HG03565 (cell line): ENCODE results near the gene GRIN2B.

Source experiments
- ATAC-seq: cut with Tn5 transposase; IDR thresholded peaks from one replicate; pipeline ENCODE4 v1.9.1; 2021; ENCODE audit warnings: mild to moderate bottlenecking, moderate library complexity; ENCODE audit not compliant: unreplicated experiment

The GRIN2B gene

GRCh38 chr12:13959131-13959723, 22.2 kb downstream of the GRIN2B start:
- no peak for ATAC-seq

DNA sequence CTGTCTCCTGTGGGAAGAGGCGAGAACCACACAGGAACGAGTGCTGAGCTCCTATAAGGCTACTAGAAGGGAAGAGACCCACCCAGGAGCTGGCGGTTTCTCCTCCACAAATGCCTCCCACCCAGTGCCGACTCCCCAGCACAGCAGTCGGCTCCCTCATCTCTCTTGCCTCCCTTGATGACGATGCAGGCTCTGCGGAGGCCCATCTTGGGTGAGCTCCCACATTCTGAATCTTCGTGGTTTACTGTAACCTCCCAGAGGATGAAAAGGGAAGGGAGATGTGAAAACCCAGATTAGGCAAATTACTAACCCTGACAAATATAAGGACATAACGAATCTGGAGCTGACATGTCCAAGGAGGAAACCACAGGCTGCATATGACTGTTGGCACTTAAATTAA, 23.8 kb downstream of the GRIN2B start:
- no peak for ATAC-seq

DNA sequence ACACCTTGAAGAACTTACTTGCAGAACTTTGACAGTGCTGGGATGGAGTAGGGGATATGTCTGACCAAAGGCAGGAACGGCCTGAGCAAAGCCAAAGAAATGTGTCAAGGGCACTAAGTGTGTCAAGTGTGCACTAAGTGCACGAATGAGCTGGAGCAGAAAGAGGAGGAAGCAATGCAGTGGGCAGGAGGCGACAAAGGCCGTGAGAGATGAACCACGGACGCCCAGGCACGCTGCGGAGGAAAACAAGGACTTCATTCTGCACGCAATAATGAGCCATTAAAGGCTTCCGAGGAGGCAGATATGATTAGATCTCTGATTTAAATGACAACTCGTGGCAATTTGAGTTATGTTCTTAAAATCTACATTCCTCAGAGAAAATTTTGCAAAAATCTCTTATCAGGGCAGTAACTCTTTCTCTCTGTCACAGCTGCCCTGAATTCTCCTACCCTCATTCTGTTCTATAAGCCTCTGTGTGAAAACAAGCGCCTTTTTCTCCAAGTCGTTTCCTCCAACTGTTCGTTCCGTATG, 25.3 kb downstream of the GRIN2B start:
- ATAC-seq, result no peak

GRCh38 chr12:13952096-13952495, 29.3 kb downstream of the GRIN2B start:
- ATAC-seq, result no peak

- ATAC-seq, result no peak
Observed at GRCh38 chr12:13950502-13950901, 30.9 kb downstream of the GRIN2B start.

- ATAC-seq, result no peak
Observed at GRCh38 chr12:13948621-13949020, 32.8 kb downstream of the GRIN2B start.

GRCh38 chr12:13947276-13947946, 34.0 kb downstream of the GRIN2B start:
- no peak for ATAC-seq

DNA sequence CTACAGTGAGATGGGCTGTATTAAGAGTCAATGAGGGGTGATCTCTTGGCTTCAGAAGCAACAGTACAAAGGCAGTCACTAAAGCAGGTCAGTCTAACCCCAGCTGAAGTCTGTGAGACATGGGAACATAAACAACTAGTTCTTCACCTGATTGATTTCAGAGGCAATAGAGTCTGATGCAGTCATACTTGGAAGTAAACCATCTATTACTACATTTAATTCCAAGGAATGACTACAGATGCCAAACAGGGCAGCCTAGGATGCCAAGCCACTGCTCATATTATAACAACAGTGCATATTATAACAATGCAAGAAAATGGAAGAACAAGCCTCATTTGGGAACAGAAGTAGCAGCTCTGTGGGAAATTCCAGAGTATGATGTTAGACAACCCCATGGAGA, 35.8 kb downstream of the GRIN2B start:
- ATAC-seq, result no peak

- no peak for ATAC-seq
Observed at GRCh38 chr12:13945236-13945635, 36.2 kb downstream of the GRIN2B start.

GRCh38 chr12:13942826-13943225, 38.6 kb downstream of the GRIN2B start:
- no peak for ATAC-seq

DNA sequence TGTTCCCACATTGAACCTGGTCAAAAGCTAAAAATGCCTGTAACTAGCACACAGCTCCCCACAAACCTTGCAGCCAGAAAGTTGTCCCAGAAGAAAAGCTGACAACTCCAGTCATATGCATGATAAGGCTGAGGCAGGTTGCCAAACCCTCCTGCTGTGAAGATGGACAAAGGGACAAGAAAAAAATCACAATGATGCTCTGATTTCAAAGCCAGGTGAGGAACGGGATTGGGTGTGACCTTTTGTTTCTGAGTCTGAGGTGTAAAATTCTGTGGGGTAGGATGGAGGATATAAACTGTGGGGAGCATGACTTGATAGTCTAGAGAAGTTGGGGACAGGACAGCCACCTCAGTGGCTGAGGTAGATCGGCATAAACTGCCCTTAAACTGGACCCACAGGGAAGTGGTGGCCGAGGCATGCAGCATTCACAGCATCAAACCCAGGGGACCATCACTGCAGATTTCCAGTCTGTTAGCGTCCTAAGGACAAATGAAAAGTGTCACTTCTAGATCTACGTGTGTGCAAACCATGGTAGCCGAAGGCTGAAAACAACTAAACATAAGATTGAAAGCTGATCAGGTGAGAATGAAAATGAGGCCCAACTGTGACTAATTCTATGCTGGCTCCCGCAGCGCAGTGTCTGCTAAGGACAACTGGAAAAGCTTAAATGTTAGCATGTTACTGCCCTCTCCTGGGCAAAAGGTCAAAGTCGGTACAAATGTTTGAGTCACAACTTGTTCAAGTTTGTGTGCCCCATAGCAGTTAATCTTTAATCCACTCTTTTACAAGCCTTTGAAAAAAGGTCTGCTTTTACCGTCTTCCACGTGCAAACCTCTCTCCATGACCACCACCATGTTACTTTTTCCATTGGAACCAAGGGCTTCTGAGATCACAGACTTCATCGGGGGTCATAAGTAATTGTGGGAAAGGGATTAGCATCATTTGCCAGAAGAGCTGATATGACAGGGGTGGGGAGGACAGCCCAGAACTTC, 39.8 kb downstream of the GRIN2B start:
- ATAC-seq, result peak; percentile 46

- no peak for ATAC-seq
Observed at GRCh38 chr12:13940335-13940865, 41.0 kb downstream of the GRIN2B start.

GRCh38 chr12:13937735-13938134, 43.7 kb downstream of the GRIN2B start:
- ATAC-seq, result no peak

- no peak for ATAC-seq
Observed at GRCh38 chr12:13935169-13935568, 46.2 kb downstream of the GRIN2B start.
